GM23338 (cell line): ENCODE measurements around the gene SLC4A2. TPM values are rescaled to one million over a fixed set of nuclear protein-coding genes. Genes with fewer than 3 reads are reported as not detected.

Experiments
- ATAC-seq: fragments of 200-7000 bp; cut with Tn5 transposase; 3 replicates; pipeline ENCODE4 v1.9.1; 2020
- DNase-seq: peaks from one replicate; pipeline ENCODE4 v3.0.0-alpha.2; 2015; ENCODE audit warnings: low spot score
- H2AFZ ChIP-seq: fragments of 200-600 bp; sonication (generic); 2 replicates; pipeline ENCODE4 v1.8.0; 2016; ENCODE audit warnings: antibody characterized with exemption, mild to moderate bottlenecking, moderate library complexity
- H3F3A ChIP-seq: fragments of 200-600 bp; sonication (generic); replicated peaks from 2 replicates; pipeline ENCODE4 v1.8.0; 2017; ENCODE audit warnings: antibody characterized with exemption, mixed run types, low read depth
- H3K27ac ChIP-seq: fragments of 200-600 bp; sonication (generic); 2 replicates; pipeline ENCODE4 v1.6.1; 2016; ENCODE audit warnings: low read depth
- H3K27me3 ChIP-seq: fragments of 200-600 bp; sonication (generic); 2 replicates; pipeline ENCODE4 v1.8.0; 2016; ENCODE audit warnings: mild to moderate bottlenecking, mixed run types, moderate library complexity; ENCODE audit not compliant: insufficient read depth
- H3K36me3 ChIP-seq: fragments of 200-600 bp; sonication (generic); 2 replicates; pipeline ENCODE4 v1.8.0; 2016; ENCODE audit warnings: mild to moderate bottlenecking; ENCODE audit not compliant: insufficient read depth
- H3K4me1 ChIP-seq: fragments of 200-600 bp; sonication (generic); 2 replicates; pipeline ENCODE4 v1.8.0; 2016; ENCODE audit warnings: mild to moderate bottlenecking, moderate library complexity; ENCODE audit not compliant: insufficient read depth
- H3K4me2 ChIP-seq: fragments of 200-600 bp; sonication (generic); 2 replicates; pipeline ENCODE4 v1.7.1; 2017; ENCODE audit warnings: mixed run types
- H3K4me3 ChIP-seq: fragments of 200-600 bp; sonication (generic); 2 replicates; pipeline ENCODE4 v1.6.1; 2016; ENCODE audit warnings: mixed run types
- H3K79me2 ChIP-seq: fragments of 200-600 bp; sonication (generic); replicated peaks from 2 replicates; pipeline ENCODE4 v1.8.0; 2017; ENCODE audit warnings: mild to moderate bottlenecking; ENCODE audit not compliant: insufficient read depth
- H3K9me2 ChIP-seq: fragments of 200-600 bp; sonication (generic); 2 replicates; pipeline ENCODE4 v1.8.0; 2017; ENCODE audit not compliant: insufficient read depth
- H4K20me1 ChIP-seq: fragments of 200-600 bp; sonication (generic); replicated peaks from 2 replicates; pipeline ENCODE4 v1.8.0; 2017; ENCODE audit warnings: mild to moderate bottlenecking; ENCODE audit not compliant: insufficient read depth
- H3K27ac Mint-ChIP-seq: 2 replicates; pipeline ENCODE4 v1.8.0; 2020; ENCODE audit warnings: inconsistent platforms, mild to moderate bottlenecking, moderate library complexity, mixed read lengths
- H3K27me3 Mint-ChIP-seq: 3 replicates; pipeline ENCODE4 v1.8.0; 2022; ENCODE audit warnings: low read depth, mild to moderate bottlenecking, moderate library complexity, mixed read lengths, inconsistent platforms; ENCODE audit not compliant: insufficient read depth, poor library complexity
- H3K36me3 Mint-ChIP-seq: 3 replicates; pipeline ENCODE4 v1.8.0; 2021; ENCODE audit warnings: low read depth, mild to moderate bottlenecking, inconsistent platforms, moderate library complexity, mixed read lengths
- H3K4me1 Mint-ChIP-seq: 3 replicates; pipeline ENCODE4 v1.8.0; 2020; ENCODE audit warnings: mild to moderate bottlenecking, inconsistent platforms, mixed read lengths
- H3K4me3 Mint-ChIP-seq: 3 replicates; pipeline ENCODE4 v1.8.0; 2021; ENCODE audit warnings: moderate library complexity, mild to moderate bottlenecking, inconsistent platforms, mixed read lengths
- H3K9me3 Mint-ChIP-seq: 3 replicates; pipeline ENCODE4 v1.8.0; 2020; ENCODE audit warnings: moderate library complexity, mild to moderate bottlenecking, inconsistent platforms, mixed read lengths
- CREB1 ChIP-seq: fragments of 250-450 bp; sonication (Bioruptor Pico); IDR thresholded peaks from 2 replicates; pipeline ENCODE4 v1.5.0; 2020; ENCODE audit warnings: low read depth, mild to moderate bottlenecking, moderate library complexity
- EZH2 ChIP-seq: fragments of 200-600 bp; sonication (generic); IDR thresholded peaks from one replicate; pipeline ENCODE4 v1.8.0; 2017; ENCODE audit warnings: antibody characterized with exemption, mild to moderate bottlenecking, low read depth; ENCODE audit not compliant: unreplicated experiment
- EZH2phosphoT487 ChIP-seq: fragments of 200-600 bp; sonication (generic); IDR thresholded peaks from one replicate; pipeline ENCODE4 v1.8.1; 2018; ENCODE audit warnings: antibody characterized with exemption; ENCODE audit not compliant: unreplicated experiment
- JUNB ChIP-seq: IDR thresholded peaks from one replicate; pipeline ENCODE4 v1.6.1; 2016; ENCODE audit warnings: antibody characterized with exemption; ENCODE audit not compliant: unreplicated experiment
- NANOG ChIP-seq: IDR thresholded peaks from 2 replicates; pipeline ENCODE4 v1.6.1; 2016; ENCODE audit warnings: antibody characterized with exemption, borderline replicate concordance
- POLR2AphosphoS5 ChIP-seq: IDR thresholded peaks from 2 replicates; pipeline ENCODE4 v1.6.1; 2016; ENCODE audit warnings: antibody characterized with exemption, low read depth
- STAT1 ChIP-seq: IDR thresholded peaks from one replicate; pipeline ENCODE4 v1.6.1; 2016; ENCODE audit warnings: antibody characterized with exemption; ENCODE audit not compliant: unreplicated experiment
- ZNF114 ChIP-seq: fragments of 250-450 bp; sonication (Bioruptor Pico); IDR thresholded peaks from 2 replicates; pipeline ENCODE4 v1.5.0; 2020; ENCODE audit warnings: mild to moderate bottlenecking, moderate library complexity
- ZNF331 ChIP-seq: fragments of 250-450 bp; sonication (Bioruptor Pico); IDR thresholded peaks from 2 replicates; pipeline ENCODE4 v1.5.0; 2020; ENCODE audit warnings: low read depth, mild to moderate bottlenecking, moderate library complexity
- polyA plus RNA-seq: library from polyadenylated mRNA; unstranded; fragments of >200 nt; fragmentation: Nextera tagmentation; extraction: Ambion mirVana; gene quantifications from 2 replicates; pipeline ENCODE4 v1.2.1, GENCODE V29; 2016
- total RNA-seq: library from RNA; depleted of rRNA; stranded (reverse); fragments of >200 nt; shearing (Covaris generic); gene quantifications from 2 replicates; pipeline ENCODE4 v1.2.3, GENCODE V29; 2014
- TF ChIP-seq, protein P1 (sequence below): fragments of 250-450 bp; sonication (Bioruptor Pico); IDR thresholded peaks from 2 replicates; pipeline ENCODE4 v1.5.0; 2020; ENCODE audit warnings: mild to moderate bottlenecking, moderate library complexity
- TF ChIP-seq, protein P2 (sequence below): IDR thresholded peaks from one replicate; pipeline ENCODE4 v1.6.1; 2018; ENCODE audit warnings: antibody characterized with exemption; ENCODE audit not compliant: unreplicated experiment

The SLC4A2 gene
- total and polyA plus RNA-seq, 2 experiments from 2014 or later, result 64.8 to 106 TPM

DNA sequence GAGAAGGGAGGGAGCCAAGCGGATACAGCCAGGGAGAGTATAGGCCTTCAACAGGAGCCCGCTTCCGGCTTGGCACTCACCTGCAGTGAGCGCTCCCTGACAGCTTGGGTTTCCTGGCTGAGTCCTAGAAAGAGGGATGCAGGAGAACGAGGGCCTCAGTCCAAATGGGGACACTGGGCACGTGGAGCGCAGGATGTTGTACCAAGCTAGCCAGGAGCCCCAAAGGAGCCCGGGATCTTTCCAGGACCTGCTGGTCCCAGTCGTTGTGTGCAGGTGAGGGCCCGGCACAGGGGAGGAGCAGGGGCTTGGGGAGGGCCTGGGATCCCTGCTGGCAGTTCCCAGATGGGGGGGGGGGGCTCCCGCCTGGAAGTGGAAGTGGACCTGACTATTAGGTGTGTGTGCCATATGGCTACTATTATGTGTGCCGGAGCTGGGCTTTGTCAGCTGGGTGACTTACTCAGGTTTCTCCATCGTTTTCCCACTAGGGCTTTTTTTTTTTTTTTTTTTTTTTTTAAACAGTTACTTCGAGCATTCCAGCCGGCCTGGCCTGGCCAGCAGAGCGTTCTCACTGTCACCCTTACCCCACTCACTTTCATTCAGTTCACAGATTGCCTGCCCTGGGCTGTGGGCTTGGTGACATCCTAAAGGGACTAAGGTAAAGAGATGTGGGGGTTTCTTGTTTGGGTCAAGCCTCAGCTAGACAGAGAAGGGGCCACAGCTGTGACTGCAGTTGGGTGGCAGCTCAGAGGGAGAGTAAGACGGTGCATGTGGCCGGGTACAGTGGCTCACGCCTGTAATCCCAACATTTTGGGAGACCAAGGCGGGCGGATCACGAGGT, 30.7 kb downstream of the SLC4A2 start:
- Histone ChIP-seq H3K27me3 (peaks cover 37% of the 10 kb centered on the region), H3K4me3 (0 out of 2 replicates have a peak overlapping the region, but pooled peaks have one; percentile 88), H3K4me1 (peaks cover 24% of the 10 kb centered on the region), H3K27ac (no peak overlapping the region), H3K36me3 (no peaks in the 10 kb centered on the region), H3K9me2 (no peaks in the 10 kb centered on the region), H3K79me2 (peaks cover 78% of the 10 kb centered on the region), H2AFZ (no peak overlapping the region), H3K4me2 (peak overlapping the region; percentile 98), H4K20me1 (peaks cover 72% of the 10 kb centered on the region), H3F3A (peaks cover 18% of the 10 kb centered on the region)
- H3K4me3 Mint-ChIP-seq, result peak overlapping the region; percentile 76; the same call in 1 of the 3 replicates
- peaks cover 15% of the 10 kb centered on the region for H3K36me3 Mint-ChIP-seq
- H3K27me3 Mint-ChIP-seq, result peaks cover 40% of the 10 kb centered on the region
- no peak for ATAC-seq
- DNase-seq, result no peak
- H3K4me1 Mint-ChIP-seq, result peaks cover 44% of the 10 kb centered on the region
- TF ChIP-seq EZH2phosphoT487, result no peak
- no peak for TF ChIP-seq POLR2AphosphoS5
- TF ChIP-seq, protein P1, sequence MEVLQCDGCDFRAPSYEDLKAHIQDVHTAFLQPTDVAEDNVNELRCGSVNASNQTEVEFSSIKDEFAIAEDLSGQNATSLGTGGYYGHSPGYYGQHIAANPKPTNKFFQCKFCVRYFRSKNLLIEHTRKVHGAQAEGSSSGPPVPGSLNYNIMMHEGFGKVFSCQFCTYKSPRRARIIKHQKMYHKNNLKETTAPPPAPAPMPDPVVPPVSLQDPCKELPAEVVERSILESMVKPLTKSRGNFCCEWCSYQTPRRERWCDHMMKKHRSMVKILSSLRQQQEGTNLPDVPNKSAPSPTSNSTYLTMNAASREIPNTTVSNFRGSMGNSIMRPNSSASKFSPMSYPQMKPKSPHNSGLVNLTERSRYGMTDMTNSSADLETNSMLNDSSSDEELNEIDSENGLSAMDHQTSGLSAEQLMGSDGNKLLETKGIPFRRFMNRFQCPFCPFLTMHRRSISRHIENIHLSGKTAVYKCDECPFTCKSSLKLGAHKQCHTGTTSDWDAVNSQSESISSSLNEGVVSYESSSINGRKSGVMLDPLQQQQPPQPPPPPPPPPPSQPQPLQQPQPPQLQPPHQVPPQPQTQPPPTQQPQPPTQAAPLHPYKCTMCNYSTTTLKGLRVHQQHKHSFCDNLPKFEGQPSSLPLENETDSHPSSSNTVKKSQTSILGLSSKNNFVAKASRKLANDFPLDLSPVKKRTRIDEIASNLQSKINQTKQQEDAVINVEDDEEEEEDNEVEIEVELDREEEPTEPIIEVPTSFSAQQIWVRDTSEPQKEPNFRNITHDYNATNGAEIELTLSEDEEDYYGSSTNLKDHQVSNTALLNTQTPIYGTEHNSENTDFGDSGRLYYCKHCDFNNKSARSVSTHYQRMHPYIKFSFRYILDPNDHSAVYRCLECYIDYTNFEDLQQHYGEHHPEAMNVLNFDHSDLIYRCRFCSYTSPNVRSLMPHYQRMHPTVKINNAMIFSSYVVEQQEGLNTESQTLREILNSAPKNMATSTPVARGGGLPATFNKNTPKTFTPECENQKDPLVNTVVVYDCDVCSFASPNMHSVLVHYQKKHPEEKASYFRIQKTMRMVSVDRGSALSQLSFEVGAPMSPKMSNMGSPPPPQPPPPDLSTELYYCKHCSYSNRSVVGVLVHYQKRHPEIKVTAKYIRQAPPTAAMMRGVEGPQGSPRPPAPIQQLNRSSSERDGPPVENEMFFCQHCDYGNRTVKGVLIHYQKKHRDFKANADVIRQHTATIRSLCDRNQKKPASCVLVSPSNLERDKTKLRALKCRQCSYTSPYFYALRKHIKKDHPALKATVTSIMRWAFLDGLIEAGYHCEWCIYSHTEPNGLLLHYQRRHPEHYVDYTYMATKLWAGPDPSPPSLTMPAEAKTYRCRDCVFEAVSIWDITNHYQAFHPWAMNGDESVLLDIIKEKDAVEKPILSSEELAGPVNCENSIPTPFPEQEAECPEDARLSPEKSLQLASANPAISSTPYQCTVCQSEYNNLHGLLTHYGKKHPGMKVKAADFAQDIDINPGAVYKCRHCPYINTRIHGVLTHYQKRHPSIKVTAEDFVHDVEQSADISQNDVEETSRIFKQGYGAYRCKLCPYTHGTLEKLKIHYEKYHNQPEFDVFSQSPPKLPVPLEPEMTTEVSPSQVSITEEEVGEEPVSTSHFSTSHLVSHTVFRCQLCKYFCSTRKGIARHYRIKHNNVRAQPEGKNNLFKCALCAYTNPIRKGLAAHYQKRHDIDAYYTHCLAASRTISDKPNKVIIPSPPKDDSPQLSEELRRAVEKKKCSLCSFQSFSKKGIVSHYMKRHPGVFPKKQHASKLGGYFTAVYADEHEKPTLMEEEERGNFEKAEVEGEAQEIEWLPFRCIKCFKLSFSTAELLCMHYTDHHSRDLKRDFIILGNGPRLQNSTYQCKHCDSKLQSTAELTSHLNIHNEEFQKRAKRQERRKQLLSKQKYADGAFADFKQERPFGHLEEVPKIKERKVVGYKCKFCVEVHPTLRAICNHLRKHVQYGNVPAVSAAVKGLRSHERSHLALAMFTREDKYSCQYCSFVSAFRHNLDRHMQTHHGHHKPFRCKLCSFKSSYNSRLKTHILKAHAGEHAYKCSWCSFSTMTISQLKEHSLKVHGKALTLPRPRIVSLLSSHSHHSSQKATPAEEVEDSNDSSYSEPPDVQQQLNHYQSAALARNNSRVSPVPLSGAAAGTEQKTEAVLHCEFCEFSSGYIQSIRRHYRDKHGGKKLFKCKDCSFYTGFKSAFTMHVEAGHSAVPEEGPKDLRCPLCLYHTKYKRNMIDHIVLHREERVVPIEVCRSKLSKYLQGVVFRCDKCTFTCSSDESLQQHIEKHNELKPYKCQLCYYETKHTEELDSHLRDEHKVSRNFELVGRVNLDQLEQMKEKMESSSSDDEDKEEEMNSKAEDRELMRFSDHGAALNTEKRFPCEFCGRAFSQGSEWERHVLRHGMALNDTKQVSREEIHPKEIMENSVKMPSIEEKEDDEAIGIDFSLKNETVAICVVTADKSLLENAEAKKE (CRISPR knock-in tag), result no peak
- no peak for TF ChIP-seq STAT1
- no peak for TF ChIP-seq EZH2
- no peak for TF ChIP-seq NANOG
- TF ChIP-seq CREB1, result no peak
- TF ChIP-seq ZNF331 (CRISPR knock-in tag), result no peak
- TF ChIP-seq, protein P2, sequence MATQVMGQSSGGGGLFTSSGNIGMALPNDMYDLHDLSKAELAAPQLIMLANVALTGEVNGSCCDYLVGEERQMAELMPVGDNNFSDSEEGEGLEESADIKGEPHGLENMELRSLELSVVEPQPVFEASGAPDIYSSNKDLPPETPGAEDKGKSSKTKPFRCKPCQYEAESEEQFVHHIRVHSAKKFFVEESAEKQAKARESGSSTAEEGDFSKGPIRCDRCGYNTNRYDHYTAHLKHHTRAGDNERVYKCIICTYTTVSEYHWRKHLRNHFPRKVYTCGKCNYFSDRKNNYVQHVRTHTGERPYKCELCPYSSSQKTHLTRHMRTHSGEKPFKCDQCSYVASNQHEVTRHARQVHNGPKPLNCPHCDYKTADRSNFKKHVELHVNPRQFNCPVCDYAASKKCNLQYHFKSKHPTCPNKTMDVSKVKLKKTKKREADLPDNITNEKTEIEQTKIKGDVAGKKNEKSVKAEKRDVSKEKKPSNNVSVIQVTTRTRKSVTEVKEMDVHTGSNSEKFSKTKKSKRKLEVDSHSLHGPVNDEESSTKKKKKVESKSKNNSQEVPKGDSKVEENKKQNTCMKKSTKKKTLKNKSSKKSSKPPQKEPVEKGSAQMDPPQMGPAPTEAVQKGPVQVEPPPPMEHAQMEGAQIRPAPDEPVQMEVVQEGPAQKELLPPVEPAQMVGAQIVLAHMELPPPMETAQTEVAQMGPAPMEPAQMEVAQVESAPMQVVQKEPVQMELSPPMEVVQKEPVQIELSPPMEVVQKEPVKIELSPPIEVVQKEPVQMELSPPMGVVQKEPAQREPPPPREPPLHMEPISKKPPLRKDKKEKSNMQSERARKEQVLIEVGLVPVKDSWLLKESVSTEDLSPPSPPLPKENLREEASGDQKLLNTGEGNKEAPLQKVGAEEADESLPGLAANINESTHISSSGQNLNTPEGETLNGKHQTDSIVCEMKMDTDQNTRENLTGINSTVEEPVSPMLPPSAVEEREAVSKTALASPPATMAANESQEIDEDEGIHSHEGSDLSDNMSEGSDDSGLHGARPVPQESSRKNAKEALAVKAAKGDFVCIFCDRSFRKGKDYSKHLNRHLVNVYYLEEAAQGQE, result no peak
- TF ChIP-seq JUNB, result no peak
- no peak for TF ChIP-seq ZNF114 (CRISPR knock-in tag)
- no peak overlapping the region for H3K27ac Mint-ChIP-seq
- no peaks in the 10 kb centered on the region for H3K9me3 Mint-ChIP-seq
